HepG2 (cell line): ENCODE measurements around the gene WDR86. TPM values are rescaled to one million over a fixed set of nuclear protein-coding genes. Genes with fewer than 3 reads are reported as not detected.

Experiments
- ATAC-seq: fragments of 200-7000 bp; cut with Tn5 transposase; 3 replicates; pipeline ENCODE4 v1.9.1; 2020; ENCODE audit warnings: mild to moderate bottlenecking, moderate library complexity
- BruUV-seq: library from RNA; stranded (reverse); fragments of 400-500 nt; replicated peaks from 2 replicates; lab custom pipeline; 2021; lab: Mats Ljungman, UMichigan
- CTCF ChIA-PET: fragments of 300-600 bp; formaldehyde crosslinking; extraction: SDS; loops from one replicate; lab custom pipeline; 2021; ENCODE audit warnings: low total read pairs, inconsistent platforms, low intra/inter-chr PET ratio; lab: Yijun Ruan, JAX
- POLR2A ChIA-PET: fragments of 350-600 bp; sonication (Branson Sonifier 250); formaldehyde crosslinking; loops from one replicate; lab custom pipeline; 2020; ENCODE audit warnings: antibody characterized with exemption, inconsistent platforms; lab: Yijun Ruan, JAX
- DNase-seq: peaks from one replicate; pipeline ENCODE4 v3.0.0-alpha.2; 2015; ENCODE audit warnings: low spot score
- FAIRE-seq: peaks from 3 replicates; lab custom pipeline; 2011; peaks lifted over from hg19 to GRCh38; lab: Jason Lieb, UNC
- H2AFZ ChIP-seq: one replicate; pipeline ENCODE4 v1.6.1; 2011; ENCODE audit warnings: low read length, inconsistent platforms
- H3K27ac ChIP-seq: fragments of 300-600 bp; 3 replicates; pipeline ENCODE4 v1.8.0; 2011; ENCODE audit warnings: mixed run types, mild to moderate bottlenecking, mixed read lengths, low read length, inconsistent platforms; ENCODE audit not compliant: insufficient read depth; ENCODE audit errors: extremely low read length
- H3K27me3 ChIP-seq, 2 experiments: fragments of 200-600 bp in 1 of 2; 2 replicates in 1 of 2; 3 replicates in 1 of 2; pipeline versions ENCODE4 v1.6.0 to v1.8.0; 2011; ENCODE audit warnings: low read length in 2 of 2, mild to moderate bottlenecking in 2 of 2, moderate library complexity in 2 of 2, inconsistent platforms in 1 of 2; ENCODE audit not compliant: insufficient read depth in 2 of 2, control insufficient read depth in 1 of 2
- H3K36me3 ChIP-seq, 2 experiments: fragments of 200-600 bp in 1 of 2; replicated peaks in 1 of 2; 2 replicates in 1 of 2; 3 replicates in 1 of 2; pipeline versions ENCODE4 v1.5.1 to v1.8.0; 2011; ENCODE audit warnings: low read length in 2 of 2, inconsistent platforms in 1 of 2; ENCODE audit not compliant: insufficient read depth in 2 of 2, control insufficient read depth in 1 of 2
- H3K4me1 ChIP-seq: 2 replicates; pipeline ENCODE4 v1.5.1; 2012; ENCODE audit warnings: low read length, inconsistent platforms; ENCODE audit not compliant: insufficient read depth
- H3K4me2 ChIP-seq: 2 replicates; pipeline ENCODE4 v1.6.0; 2011; ENCODE audit warnings: low read depth, low read length, inconsistent platforms
- H3K4me3 ChIP-seq, 3 experiments: fragments of 200-600 bp in 1 of 3; sonication (generic), shearing (Covaris generic) in 1 of 3; replicated peaks in 1 of 3; 2 replicates each; pipeline ENCODE4 v1.5.1; 2011 to 2016; ENCODE audit warnings: low read length in 3 of 3, inconsistent platforms in 2 of 3, low read depth in 2 of 3, mild to moderate bottlenecking in 2 of 3, control low read depth in 1 of 3, mixed read lengths in 1 of 3; ENCODE audit not compliant: insufficient read depth in 1 of 3
- H3K79me2 ChIP-seq: one replicate; pipeline ENCODE4 v1.6.1; 2011; ENCODE audit warnings: low read length, inconsistent platforms; ENCODE audit not compliant: insufficient read depth
- H3K9ac ChIP-seq: 2 replicates; pipeline ENCODE4 v1.6.0; 2011; ENCODE audit warnings: mild to moderate bottlenecking, low read depth, low read length, inconsistent platforms; ENCODE audit not compliant: insufficient read depth
- H3K9me3 ChIP-seq: 2 replicates; pipeline ENCODE4 v1.5.1; 2012; ENCODE audit warnings: mild to moderate bottlenecking, low read length
- H4K20me1 ChIP-seq: 2 replicates; pipeline ENCODE4 v1.6.0; 2011; ENCODE audit warnings: inconsistent platforms, mild to moderate bottlenecking, low read length, moderate library complexity; ENCODE audit not compliant: insufficient read depth
- FOXP1 ChIP-seq, 2 experiments: fragments of 450-650 bp in 1 of 2; IDR thresholded peaks; 2 replicates each; pipeline ENCODE4 v1.6.1; 2017 to 2018; ENCODE audit warnings: antibody characterized with exemption in 1 of 2
- GATAD1 ChIP-seq: IDR thresholded peaks from 2 replicates; pipeline ENCODE4 v1.6.1; 2016; ENCODE audit warnings: missing genetic modification reagents, missing compliant biosample characterization
- NFYB ChIP-seq: sonication (generic); formaldehyde crosslinking; IDR thresholded peaks from 2 replicates; pipeline ENCODE4 v1.4.0; 2020; ENCODE audit warnings: missing genetic modification reagents
- RERE ChIP-seq: IDR thresholded peaks from 2 replicates; pipeline ENCODE4 v1.6.1; 2016; ENCODE audit warnings: low read depth, missing genetic modification reagents, missing compliant biosample characterization
- RXRA ChIP-seq: sonication (generic); formaldehyde crosslinking; IDR thresholded peaks from 2 replicates; pipeline ENCODE4 v1.5.1; 2020; ENCODE audit warnings: missing genetic modification reagents
- SALL1 ChIP-seq: sonication (generic); formaldehyde crosslinking; IDR thresholded peaks from 2 replicates; pipeline ENCODE4 v1.8.0; 2022; ENCODE audit warnings: mild to moderate bottlenecking, missing genetic modification reagents
- SMC3 ChIP-seq: IDR thresholded peaks from 2 replicates; pipeline ENCODE4 v1.6.1; 2011; ENCODE audit warnings: low read length, improper control_type of control experiment
- SOX13 ChIP-seq, 3 experiments: fragments of 450-650 bp in 1 of 3; sonication (generic) in 1 of 3; formaldehyde crosslinking in 1 of 3; IDR thresholded peaks in 2 of 3; conservative IDR thresholded peaks in 1 of 3; 2 replicates each; pipeline versions ENCODE4 v1.5.0 to v1.6.1; 2016 to 2020; ENCODE audit warnings: antibody characterized with exemption in 1 of 3, mild to moderate bottlenecking in 1 of 3, missing compliant biosample characterization in 1 of 3, missing genetic modification reagents in 1 of 3, moderate library complexity in 1 of 3
- THRA ChIP-seq: sonication (generic); formaldehyde crosslinking; IDR thresholded peaks from 2 replicates; pipeline ENCODE4 v1.4.0; 2020; ENCODE audit warnings: missing genetic modification reagents, borderline replicate concordance
- ZFP36L1 ChIP-seq: sonication (generic); formaldehyde crosslinking; IDR thresholded peaks from 2 replicates; pipeline ENCODE4 v1.8.0; 2022; ENCODE audit warnings: mild to moderate bottlenecking, missing genetic modification reagents, moderate library complexity
- ZFP62 ChIP-seq: sonication (generic); formaldehyde crosslinking; IDR thresholded peaks from 2 replicates; pipeline ENCODE4 v1.4.0; 2020; ENCODE audit warnings: missing genetic modification reagents
- ZFP91 ChIP-seq: sonication (generic); formaldehyde crosslinking; IDR thresholded peaks from 2 replicates; pipeline ENCODE4 v1.9.0; 2022; ENCODE audit warnings: missing genetic modification reagents, mild to moderate bottlenecking, borderline replicate concordance
- ZMYM4 ChIP-seq: sonication (generic); formaldehyde crosslinking; IDR thresholded peaks from 2 replicates; pipeline ENCODE4 v1.8.1; 2023; ENCODE audit warnings: mild to moderate bottlenecking, missing genetic modification reagents
- ZNF337 ChIP-seq: sonication (generic); formaldehyde crosslinking; IDR thresholded peaks from 2 replicates; pipeline ENCODE4 v1.5.1; 2020; ENCODE audit warnings: missing genetic modification reagents, low read depth, mild to moderate bottlenecking, borderline replicate concordance
- ZNF44 ChIP-seq: sonication (generic); formaldehyde crosslinking; IDR thresholded peaks from 2 replicates; pipeline ENCODE4 v1.5.1; 2020; ENCODE audit warnings: mild to moderate bottlenecking, missing genetic modification reagents
- ZNF891 ChIP-seq: sonication (generic); formaldehyde crosslinking; IDR thresholded peaks from 2 replicates; pipeline ENCODE4 v1.5.0; 2020; ENCODE audit warnings: mild to moderate bottlenecking, missing genetic modification reagents
- WGBS: methylation state at CpG from one replicate; pipeline ENCODE4 v1.1.6; 2017; ENCODE audit warnings: low lambda C conversion rate; 5-methylcytosine and 5-hydroxymethylcytosine counted together
- in situ Hi-C: cut with HindIII; loops from 2 replicates; pipeline ENCODE4 v1.10.0; 2017; ENCODE audit warnings: low pct_unique_long_range_greater_than_20kb; ENCODE audit not compliant: extremely low pct_ligation_motif_present
- intact Hi-C: fragments of 100-400 bp; cut with micrococcal nuclease; formaldehyde crosslinking; loops from one replicate; pipeline ENCODE4 v1.10.0; 2022; ENCODE audit not compliant: unreplicated experiment
- polyA plus RNA-seq, 8 experiments: library from polyadenylated mRNA; depleted of rRNA in 3 of 8; stranded (reverse) in 7 of 8; unstranded in 1 of 8; fragments of >200 nt; fragmentation: Illumina TruSeq in 4 of 8; extraction: Trizol in 4 of 8; gene quantifications; 2 replicates each; pipeline versions ENCODE4 v1.2.1 to v1.2.3, GENCODE V29; 2011 to 2016; ENCODE audit warnings: low read depth in 4 of 8, missing spikeins in 1 of 8, mixed read lengths in 1 of 8; ENCODE audit not compliant: insufficient read depth in 1 of 8
- total RNA-seq, 5 experiments: library from RNA; depleted of rRNA; stranded (reverse); fragments of >200 nt; fragmentation: Illumina TruSeq; extraction: Trizol; gene quantifications; 2 replicates each; pipeline ENCODE4 v1.2.3, GENCODE V29; 2016; ENCODE audit warnings: low read depth in 1 of 5

The WDR86 gene
- total and polyA plus RNA-seq, 2 of the 13 experiments (the other 11 are each of a cell fraction or from before 2014, with no cell fraction given): 0.11 to 2.9 TPM

GRCh38 chr7:151368136-151368571 lies 41.7 kb downstream of the WDR86 start:
- peak; percentile 100 for ATAC-seq
- H3K27me3 ChIP-seq: no peaks in the 10 kb centered on the region
- no peak overlapping the region for H3K4me2 ChIP-seq
- ChIA-PET CTCF (interaction anchor here (2.1 to 2.2 kb wide), 2 partner anchors 80 to 391 kb away, joined by 10 to 33 read pairs; no protein-coding TSS in a partner anchor), POLR2A (no interaction called here)
- peak; percentile 68 for DNase-seq
- no peak overlapping the region for H2AFZ ChIP-seq
- H3K9me3 ChIP-seq: no peaks in the 10 kb centered on the region
- no peak overlapping the region for H3K27ac ChIP-seq
- no peaks in the 10 kb centered on the region for H3K79me2 ChIP-seq
- intact Hi-C loops: loop anchor here (1.0 kb wide), 1 partner anchor 80 kb away; no protein-coding TSS in a partner anchor
- in situ Hi-C loops: loop anchor here (5.0 kb wide), 1 partner anchor 79 kb away; no protein-coding TSS in a partner anchor
- H3K9ac ChIP-seq: no peak overlapping the region
- no peak overlapping the region for H3K4me3 ChIP-seq
- peaks cover 3 to 11% of the 10 kb centered on the region in 2 experiments; a peak in 2 of 5 replicates for H3K36me3 ChIP-seq
- H3K4me1 ChIP-seq: no peaks in the 10 kb centered on the region
- no TSS peak for BruUV-seq
- no peaks in the 10 kb centered on the region for H4K20me1 ChIP-seq
- peak; percentile 90 for FAIRE-seq
- WGBS: 37% methylated on average over 7 of the region's 11 CpGs
- TF ChIP-seq NFYB: no peak
- TF ChIP-seq ZFP91 (CRISPR knock-in tag): peak; percentile 43; the same call in 1 of the 2 replicates
- TF ChIP-seq ZFP62 (CRISPR knock-in tag): no peak
- TF ChIP-seq GATAD1 (CRISPR knock-in tag): no peak
- TF ChIP-seq ZNF337 (CRISPR knock-in tag): no peak
- 0 out of 2 replicates have a peak, but pooled peaks have one; percentile 55 for TF ChIP-seq ZFP36L1 (CRISPR knock-in tag)
- peak; percentile 69; the same call in 1 of the 2 replicates for TF ChIP-seq THRA (CRISPR knock-in tag)
- TF ChIP-seq ZNF891 (CRISPR knock-in tag): no peak
- TF ChIP-seq RERE: no peak
- no peak for TF ChIP-seq SOX13 (IDR thresholded peaks at IDR 0.05)
- TF ChIP-seq SOX13 (CRISPR knock-in tag; conservative IDR thresholded peaks at IDR 0.05 in 1 of 2, IDR thresholded peaks at IDR 0.05 in 1 of 2): no peak
- TF ChIP-seq SMC3: peak; percentile 70
- TF ChIP-seq RXRA (CRISPR knock-in tag): peak; percentile 48; the same call in 1 of the 2 replicates
- no peak for TF ChIP-seq FOXP1 (IDR thresholded peaks at IDR 0.05)
- TF ChIP-seq FOXP1 (CRISPR knock-in tag; IDR thresholded peaks at IDR 0.05): no peak
- 0 out of 2 replicates have a peak, but pooled peaks have one; percentile 45 for TF ChIP-seq ZNF44 (CRISPR knock-in tag)
- peak; percentile 53; the same call in 1 of the 2 replicates for TF ChIP-seq SALL1 (CRISPR knock-in tag)
- 0 out of 2 replicates have a peak, but pooled peaks have one; percentile 21 for TF ChIP-seq ZMYM4 (CRISPR knock-in tag)
